DMS153 treated with DMSO at 0.1 percent for 48 hours (cell line): ENCODE measurements around the gene TIMP4.
A peak's percentile ranks its signal among the peaks of the same experiment; 100 is the strongest.

Experiments used
- DNase-seq: peaks from one replicate; lab custom pipeline; 2025; ENCODE audit not compliant: unreplicated experiment; lab: John Stamatoyannopoulos, UW

Gene TIMP4

DNA sequence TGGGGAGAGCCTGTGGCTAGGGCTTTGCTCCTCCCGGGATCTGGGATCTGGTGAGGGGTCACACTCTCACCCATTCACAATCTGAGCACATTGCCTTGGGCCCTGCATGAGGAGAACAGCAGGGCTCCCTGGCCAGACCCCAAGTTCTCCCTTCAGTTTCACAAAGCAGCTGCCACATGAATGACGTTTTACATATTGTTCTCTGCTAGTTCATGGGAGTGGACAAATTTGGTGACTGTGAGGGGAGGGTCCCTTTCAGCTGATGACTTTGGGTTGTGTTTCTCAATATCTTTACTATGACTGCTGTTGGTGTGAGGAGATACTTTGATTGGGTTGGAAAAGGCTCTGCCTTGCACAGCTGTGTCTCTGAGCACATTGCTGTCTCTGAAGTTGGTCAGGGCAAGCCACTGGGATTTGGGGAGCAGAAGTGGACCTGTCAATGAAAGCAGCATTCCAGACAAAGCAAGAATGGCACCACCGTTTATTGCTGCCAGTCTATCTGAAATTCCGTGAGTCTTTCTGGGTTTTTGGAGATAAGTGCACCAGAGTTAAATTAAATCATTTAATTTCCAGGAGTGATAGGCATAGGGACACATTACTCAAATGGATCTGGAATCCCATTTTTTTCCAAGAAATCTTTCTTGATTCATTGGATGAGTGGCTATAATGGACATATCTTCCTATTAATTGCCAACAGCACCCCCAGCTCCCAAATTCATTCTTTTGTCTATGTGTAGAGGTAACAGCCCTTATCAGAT lies 10.3 kb downstream of the TIMP4 start:
- no peak for DNase-seq

DNA sequence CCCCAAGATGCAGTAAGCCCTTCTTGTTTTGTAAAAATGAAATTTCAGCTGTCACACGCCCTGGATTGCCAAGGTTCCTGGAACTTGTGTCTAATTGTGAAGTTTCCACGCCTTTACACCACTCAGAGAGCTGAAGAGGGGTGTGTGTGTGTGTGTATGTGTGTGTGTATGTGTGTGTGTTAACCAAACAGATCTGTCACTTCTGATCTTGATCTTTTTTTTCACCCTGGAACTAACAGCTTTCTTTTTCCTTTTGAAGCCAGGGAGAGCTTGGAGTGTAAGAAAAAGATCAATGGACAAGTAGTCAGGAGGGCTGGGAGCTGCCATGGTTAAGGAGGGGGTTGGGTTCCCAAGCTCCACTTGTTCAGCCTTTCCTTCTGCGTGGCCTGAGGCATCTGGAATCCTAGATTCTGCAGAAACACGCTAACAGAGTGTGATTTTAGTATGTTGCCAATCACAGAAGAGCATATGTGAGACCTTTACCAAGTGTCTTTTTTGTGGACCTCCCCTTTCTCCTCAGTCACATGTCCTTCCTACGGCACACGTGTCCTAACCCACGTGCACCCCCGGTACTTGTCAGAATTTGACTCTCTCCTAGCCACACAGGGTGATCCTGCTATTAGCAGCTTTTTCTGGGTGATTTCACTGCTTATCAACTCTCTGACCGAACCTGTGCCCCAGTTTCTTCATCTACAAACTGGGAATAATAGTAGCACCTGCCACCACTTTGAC lies 11.5 kb downstream of the TIMP4 start:
- DNase-seq: no peak

GRCh38 chr3:12143949-12144504 lies 14.7 kb downstream of the TIMP4 start:
- DNase-seq: no peak

DNA sequence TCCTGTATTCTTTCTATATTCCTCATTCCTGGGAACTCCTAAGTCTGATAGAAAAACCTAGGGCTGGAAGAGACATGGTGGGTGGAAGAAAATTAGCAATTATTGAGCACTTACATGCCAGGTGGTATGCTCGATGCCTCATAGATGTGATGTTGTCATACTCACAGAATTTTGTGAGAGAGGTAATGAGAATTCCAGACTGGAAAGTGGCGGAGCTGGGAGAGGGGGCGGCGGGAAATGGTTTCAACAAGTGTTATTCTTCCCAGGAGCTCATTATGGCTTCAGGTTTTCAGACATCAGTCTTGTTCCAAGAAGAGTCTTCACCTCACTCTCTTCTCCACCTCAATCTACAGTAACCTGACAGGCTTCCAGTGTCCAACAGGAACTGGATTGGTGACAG lies 16.2 kb downstream of the TIMP4 start:
- no peak for DNase-seq

DNA sequence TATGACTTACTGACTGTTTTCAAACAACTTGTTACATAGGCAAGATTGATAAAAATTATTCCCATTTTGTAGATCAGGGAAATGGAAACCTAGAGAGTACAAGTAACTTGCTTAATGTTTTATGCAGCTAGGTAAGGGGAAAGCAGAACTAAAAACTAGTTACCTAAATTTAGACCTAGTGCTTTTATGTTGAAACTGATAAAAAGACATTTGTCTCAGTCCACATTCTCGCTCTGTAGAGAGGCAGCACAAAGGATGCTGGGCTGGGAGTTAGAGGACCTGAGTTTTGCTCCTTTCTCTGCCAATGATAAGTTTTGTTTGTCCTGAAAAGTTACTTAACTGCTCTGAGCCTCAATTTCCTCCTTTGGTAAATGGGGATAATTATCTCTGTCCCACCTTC lies 17.4 kb downstream of the TIMP4 start:
- DNase-seq: no peak

DNA sequence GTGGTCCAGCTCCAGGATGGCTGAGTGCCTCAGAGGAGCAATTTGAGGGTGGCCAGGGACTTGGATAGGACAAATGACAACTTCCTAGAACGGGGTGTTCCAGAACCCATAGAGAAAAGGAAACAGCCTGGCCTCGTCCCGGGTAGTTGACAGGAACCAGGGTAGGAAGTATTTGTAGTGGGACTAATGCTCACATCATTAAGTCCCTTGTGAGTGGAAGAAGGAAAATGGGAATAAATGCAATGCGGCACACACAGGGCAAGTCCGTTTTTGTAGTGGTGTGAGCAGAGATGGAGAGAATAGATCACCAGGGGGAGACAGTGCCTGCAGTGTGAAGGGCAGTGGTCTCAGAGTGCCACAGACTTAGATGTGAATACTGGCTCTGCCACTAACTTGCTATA lies 19.6 kb downstream of the TIMP4 start:
- DNase-seq: no peak

DNA sequence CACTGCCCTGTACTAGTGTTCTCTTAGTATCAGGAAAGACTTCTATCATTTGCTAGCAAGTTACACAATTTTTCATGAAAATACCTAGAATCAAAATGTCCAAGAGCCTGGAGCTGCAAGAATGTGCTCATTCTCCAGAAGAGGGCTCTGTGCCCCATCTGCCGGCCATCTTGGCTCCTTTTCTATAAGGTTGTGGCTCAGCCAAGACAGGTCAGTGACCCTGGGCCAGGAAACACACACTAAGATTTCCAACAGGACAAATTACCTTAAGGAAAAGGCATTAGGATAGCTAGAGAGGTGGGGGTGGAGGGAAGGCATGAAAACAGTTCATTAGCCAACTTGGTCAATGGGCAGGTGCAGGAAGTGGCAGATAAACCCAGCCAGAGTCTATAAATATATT lies 20.7 kb downstream of the TIMP4 start:
- no peak for DNase-seq

- DNase-seq: no peak
Observed at GRCh38 chr3:12136371-12136770, 22.3 kb downstream of the TIMP4 start.

- DNase-seq: peak; percentile 2
Observed at GRCh38 chr3:12135029-12135657, 23.6 kb downstream of the TIMP4 start.

DNA sequence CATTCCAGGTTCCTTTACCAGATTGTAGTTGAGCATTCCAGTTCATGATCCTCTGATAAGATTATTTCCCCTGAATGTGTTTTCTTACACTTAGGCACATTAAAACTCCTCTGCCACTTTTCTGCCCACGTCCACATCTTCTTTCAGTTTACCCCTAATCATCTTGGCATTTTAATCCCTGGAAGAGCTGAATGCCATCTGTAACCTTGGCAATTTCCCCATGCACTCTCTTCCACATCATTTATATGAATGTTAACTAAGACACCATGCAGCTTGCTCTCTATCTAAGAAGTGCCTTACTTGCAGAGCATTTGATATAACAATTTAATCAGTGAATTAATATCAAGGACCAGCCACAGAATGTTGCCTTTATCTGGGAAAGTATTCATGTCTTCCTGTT lies 25.8 kb downstream of the TIMP4 start:
- DNase-seq: no peak

GRCh38 chr3:12131351-12132090 lies 27.2 kb downstream of the TIMP4 start:
- no peak for DNase-seq

DNA sequence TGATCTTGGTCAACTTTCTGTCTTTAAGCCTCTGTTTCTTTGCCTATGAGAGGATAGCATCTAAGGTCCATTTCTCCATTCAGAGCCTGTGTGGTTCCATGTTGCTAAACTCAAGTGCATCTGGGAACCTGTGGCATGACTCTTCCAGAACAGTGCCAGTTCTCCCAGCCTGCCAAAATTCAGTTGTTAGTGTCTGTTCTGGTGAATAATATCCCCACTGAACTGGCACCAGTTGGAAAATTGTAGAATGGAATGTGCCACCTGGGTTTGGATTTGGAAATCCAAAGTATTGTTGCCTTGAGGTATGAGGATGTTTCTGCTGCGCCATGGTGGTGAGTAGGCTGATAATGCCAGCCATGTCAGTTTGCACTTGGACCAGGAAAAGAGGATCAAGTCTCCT lies 31.3 kb downstream of the TIMP4 start:
- DNase-seq: no peak

- DNase-seq: no peak
Observed at GRCh38 chr3:12125772-12126171, 32.9 kb downstream of the TIMP4 start.

DNA sequence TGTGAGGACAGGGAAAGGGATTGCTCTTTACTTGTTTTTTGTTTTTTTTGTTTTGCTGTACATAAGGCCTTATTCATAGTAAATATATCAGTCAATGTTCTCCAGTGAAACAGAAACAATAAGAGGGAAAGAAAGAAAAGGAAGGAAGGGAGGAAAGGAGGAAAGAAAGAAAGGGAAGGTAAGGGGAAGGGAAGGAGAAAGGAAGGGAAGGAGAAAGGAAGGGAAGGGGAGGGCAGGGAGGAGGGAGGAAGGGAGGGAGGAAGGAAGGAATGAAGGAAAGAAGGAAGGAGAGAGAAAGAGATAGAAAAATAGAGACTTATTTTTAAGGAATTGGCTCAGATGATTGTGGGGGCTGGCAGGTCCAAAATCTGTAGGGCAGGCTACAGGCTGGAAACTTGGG lies 37.2 kb downstream of the TIMP4 start:
- no peak for DNase-seq

DNA sequence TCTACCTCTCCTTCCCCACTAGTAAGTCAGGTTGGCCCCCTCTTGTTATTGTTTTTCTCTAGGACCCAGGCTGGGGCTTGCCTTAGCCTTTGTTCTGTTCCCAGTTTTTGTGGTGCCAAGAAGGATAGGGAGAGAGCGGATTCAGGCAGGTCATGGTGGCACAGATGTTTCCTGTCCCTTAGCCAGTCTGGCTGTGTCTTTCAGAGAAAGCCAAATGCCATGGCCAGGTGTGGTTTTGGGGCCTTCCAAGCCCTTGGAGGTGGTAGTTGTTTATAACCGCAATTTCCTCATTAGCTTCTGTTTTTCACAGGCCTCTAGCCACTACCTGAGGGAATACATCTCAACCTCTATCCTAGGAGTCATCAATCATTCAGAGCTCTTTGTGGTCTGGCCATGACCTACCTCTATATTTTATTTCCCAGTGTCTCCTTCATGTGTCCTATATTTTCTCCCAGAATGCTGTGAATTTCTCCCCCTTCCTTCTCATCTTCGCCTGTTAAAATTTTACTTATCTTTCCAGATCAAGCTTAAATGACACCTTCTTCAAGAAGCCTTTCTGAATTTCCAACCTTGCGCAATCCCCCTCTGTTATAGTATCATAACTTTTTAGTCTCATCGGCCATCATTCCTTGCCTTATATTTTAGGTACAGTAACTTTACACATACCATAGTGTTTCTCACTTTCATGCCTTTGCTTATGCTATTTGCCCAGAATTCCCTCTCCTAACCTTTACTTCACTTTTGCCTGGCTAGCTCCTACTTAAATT lies 38.2 kb downstream of the TIMP4 start:
- no peak for DNase-seq

DNA sequence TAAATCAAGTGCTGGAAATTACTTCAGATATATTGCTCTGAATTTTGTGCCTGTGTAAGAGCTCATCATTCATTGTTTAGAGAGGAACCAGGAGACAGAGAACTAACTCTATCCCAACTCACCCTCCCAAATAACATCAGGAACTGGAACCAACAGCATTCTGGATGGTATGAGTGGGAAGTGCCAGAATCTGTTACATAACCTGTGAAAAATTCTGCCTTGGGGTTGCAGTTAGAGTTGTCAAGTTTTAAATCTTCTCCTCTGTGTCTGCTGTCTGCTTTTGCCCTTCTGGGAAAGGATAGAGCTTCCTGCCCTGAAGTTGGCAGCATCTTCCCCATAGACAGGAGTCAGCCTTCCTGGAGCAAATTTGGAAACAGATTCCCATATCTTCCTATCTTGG lies 41.2 kb downstream of the TIMP4 start:
- no peak for DNase-seq

- DNase-seq: no peak
Observed at GRCh38 chr3:12116870-12117269, 41.8 kb downstream of the TIMP4 start.

DNA sequence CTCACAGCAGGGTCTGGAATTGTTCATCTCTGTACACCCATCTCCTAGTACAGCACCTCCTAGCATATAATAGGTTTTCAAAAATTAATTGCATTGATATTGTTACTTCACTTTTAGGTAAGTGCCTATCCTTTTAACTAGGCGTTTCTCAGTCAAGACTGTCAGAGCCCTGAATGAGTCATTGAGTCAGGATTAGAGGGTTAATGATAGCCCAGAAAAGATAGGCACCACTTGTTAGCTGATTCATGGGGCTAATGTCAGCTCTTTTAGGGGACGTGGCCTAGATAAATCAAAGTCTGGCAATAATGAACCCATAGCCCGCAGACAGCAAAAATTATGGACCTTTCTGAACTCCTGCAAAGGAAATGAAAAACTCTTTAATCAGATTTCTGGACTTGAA lies 42.9 kb downstream of the TIMP4 start:
- DNase-seq: no peak

- DNase-seq: no peak
Observed at GRCh38 chr3:12115104-12115503, 43.6 kb downstream of the TIMP4 start.

DNA sequence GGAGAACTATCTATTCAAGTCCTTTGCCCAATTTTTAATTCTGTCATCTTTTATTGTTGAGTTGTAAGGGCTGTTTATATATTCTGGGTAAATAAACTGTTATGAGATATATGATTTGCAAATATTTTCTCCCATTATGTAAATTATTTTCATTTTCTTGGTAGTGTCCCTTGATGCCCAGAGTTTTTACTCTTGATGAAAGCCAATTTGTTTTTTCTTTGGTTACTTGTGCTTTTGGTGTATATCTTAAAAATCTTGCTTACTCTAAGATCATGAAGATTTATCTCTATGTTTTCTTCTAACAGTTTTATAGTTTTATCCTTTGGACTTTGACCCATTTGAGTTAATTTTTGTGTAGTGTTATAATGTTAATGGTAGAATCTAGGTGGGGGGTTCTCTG lies 44.5 kb downstream of the TIMP4 start:
- DNase-seq: no peak
